Caki2 (cell line): ENCODE data around the gene SPINK1. TPM values are rescaled to one million over a fixed set of nuclear protein-coding genes. Genes with fewer than 3 reads are reported as not detected.
A peak's percentile ranks its signal among the peaks of the same experiment; 100 is the strongest.
"Not testable (repeated sequence)": the region's sequence is repeated elsewhere in the genome, so short reads cannot be mapped to it uniquely, and the experiment has no call there.

Source experiments
- DNase-seq: peaks from one replicate; pipeline ENCODE4 v3.0.0-alpha.2; 2015; ENCODE audit warnings: low read depth
- in situ Hi-C: cut with HindIII; loops from 2 replicates; pipeline ENCODE4 v1.10.0; 2016; ENCODE audit warnings: low sequenced_read_pairs, low pct_unique_long_range_greater_than_20kb, mixed read lengths
- total RNA-seq: library from RNA; depleted of rRNA; stranded (reverse); fragments of >200 nt; shearing (Covaris generic); gene quantifications from 2 replicates; pipeline ENCODE4 v1.2.3, GENCODE V29; 2014; ENCODE audit warnings: low replicate concordance

Gene SPINK1
- total RNA-seq, 1 experiment from 2014 or later = not detected

DNA sequence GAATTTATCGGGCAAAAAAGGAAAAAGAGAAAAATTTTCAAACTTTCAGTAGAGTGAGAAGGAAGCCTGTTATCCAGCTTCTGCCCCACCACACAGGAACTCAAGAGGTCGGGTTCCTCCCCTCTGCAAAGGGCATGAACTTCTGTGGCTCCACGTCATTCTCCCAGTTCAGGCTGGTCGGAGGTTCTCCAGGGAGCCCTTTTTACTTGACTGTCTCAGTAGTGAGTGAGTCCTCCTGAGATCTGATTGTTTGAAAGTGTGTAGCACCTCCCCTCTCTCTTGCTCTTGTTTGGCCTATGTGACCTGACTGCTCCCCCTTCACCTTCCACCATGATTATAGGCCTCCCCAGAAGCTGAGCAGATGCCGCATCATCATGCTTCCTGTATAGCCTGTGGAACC is 9.7 kb downstream of the SPINK1 start:
- in situ Hi-C loops = no loop called here

DNA sequence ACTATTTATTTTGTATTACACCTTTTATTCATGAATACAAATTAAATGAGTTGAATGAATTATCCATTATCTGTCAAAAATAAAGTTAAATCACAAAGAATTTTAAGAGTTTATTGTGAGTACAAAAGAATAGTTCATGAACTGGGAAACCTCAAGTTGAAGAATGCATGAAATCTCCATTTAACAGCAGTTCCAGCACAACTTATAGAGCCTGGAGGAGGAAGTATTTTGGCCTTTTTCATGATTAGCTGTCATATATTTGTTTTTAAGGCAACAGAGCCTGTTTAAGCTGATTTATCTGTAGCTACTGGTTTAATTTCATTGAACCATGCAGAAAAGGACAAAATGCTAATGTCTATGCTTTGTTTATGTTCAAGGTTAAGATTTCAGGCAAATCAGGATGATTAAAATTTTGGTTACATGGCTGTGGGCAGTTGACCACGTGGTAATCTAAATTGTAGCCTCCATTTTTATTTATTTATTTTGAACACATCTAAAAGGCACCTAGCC is 12.2 kb downstream of the SPINK1 start:
- in situ Hi-C loops = no loop called here
- DNase-seq = no peak

More for the DNA sequence above, 9.7 kb downstream of the SPINK1 start:
- DNase-seq = no peak

DNA sequence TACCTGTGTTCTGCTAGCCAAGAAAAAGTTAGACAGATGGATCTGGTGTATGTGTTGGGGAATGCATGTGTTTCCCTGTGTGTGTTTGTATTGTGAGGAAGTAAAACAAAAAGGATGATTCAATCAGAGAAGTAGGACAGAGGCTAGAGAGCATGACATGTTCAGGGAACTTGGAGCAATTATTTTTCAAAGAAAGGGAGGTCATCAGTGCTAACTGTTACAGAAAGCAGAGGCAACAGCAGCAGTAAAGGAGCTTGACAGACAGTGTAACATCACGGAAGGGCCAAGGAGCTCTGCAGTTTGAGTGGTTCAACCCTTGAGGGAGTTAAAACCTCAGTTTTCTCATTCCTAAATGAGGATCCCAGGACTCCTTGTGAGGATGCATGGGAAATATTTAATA is 13.2 kb downstream of the SPINK1 start:
- DNase-seq = no peak
- in situ Hi-C loops = no loop called here

DNA sequence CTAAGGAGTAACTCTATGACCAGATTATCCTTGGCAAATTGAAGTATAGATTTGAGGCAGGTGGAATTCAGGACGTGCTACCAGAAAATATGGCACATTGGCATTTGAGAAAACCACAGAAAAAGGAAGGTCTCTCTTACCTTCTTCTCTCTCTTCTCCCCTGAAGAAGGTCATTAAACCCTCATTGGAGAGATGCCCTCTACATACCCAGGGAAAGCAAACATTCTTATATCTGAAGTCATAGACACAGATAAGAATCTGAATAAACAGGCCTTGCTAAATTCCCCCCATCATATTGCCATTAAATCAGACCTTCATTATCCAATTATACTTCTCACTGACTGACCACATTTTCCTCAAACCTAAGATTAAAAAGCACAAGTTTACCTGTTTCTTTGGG is 17.8 kb downstream of the SPINK1 start:
- in situ Hi-C loops = no loop called here
- DNase-seq = peak; percentile 8

DNA sequence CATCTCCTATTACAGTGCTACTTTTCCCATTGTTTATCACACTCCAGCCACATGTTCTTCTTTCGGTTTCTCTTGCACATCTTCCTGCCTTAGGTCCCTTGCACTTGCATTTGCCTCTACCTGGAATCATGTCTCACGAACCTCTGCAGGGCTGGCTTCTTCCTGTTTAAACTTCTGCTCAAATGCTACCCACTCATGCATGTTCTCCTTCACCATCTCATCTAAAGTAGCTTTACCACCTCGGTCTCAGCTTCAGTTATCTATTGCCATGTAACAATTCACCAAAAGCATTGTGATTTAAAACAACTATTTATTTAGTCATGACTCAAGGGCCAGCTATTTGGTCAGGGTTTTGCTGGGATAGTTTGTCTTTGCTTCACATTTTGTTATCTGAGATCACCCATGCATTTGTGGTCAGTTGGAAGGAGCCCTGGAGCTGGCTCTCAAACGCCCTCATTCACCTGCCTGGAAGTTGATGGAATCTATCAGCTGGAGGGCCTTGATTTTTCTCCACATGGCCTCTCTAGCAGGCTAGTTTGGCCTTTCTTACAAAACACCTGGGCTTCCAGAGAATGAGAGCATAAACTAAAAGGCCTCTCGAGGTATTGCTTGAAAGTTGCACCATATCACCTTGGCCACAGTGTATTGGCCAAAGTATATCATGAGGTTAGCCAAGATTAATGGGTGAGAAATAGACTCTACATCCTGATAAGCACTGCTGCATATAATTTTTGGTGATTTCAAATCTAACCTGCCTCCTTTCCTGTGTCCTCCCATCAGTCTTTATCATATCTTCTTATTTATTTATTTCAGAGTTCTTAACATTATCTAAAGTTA is 21.4 kb downstream of the SPINK1 start:
- peak; percentile 72 for DNase-seq
- in situ Hi-C loops = no loop called here

DNA sequence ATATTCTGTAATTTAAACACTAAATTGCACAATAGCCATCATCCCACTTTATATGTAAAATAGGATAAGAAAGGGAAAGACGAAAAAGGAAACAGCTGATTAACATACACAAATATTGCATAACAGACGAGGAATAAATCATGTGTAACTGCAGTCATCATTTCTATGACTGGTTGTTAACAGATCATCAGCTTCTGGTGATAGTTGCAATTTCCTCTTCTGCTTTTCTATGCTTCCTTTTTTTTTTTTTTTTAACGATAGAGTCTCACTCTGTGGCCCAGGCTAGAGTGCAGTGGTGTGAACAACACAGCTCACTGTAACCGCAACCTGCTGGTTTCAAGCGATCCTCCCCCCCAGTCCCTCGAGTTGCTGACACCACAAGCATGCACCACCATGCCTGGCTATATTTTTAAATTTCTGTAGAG is 26.4 kb downstream of the SPINK1 start:
- in situ Hi-C loops = no loop called here

DNA sequence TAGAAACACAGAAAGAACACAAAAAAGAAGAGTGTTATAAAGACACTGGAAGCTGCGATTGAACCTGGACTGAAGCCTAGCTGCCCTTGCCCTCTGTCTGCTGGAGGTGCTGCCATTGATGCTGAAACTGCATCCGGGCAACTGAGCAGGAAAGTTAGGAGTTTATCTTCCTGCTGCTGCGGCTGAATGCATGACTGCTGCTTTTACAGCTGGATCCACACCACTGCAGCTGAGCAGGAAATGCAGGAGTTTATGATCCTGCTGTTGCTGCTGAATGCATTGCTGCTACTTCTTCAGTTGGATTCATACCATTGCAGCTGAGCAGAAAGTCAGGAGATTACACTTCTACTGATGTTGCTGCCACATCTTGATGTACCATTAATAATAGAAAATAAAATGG is 27.1 kb downstream of the SPINK1 start:
- DNase-seq = peak; percentile 10
- in situ Hi-C loops = no loop called here

More for the DNA sequence above, 26.4 kb downstream of the SPINK1 start:
- DNase-seq = no peak

DNA sequence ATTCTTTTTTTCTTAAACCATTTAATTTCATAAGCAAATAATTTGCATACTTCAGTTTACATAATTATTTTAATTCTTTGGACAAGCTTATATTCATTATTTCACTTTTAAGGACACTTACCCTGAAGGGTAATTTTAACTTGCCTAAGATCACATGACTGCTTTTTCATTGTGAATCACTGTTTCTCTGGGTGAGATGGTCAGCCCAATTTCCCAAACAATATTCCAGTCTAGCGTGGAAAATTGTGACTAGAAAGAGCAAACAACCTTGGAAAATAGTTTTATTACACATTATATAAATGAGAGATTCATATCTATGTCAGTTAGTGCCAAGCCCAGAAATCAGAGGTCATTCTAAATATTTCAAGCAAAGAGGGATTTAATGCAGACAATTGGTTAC is 27.5 kb downstream of the SPINK1 start:
- in situ Hi-C loops = no loop called here
- DNase-seq = no peak

DNA sequence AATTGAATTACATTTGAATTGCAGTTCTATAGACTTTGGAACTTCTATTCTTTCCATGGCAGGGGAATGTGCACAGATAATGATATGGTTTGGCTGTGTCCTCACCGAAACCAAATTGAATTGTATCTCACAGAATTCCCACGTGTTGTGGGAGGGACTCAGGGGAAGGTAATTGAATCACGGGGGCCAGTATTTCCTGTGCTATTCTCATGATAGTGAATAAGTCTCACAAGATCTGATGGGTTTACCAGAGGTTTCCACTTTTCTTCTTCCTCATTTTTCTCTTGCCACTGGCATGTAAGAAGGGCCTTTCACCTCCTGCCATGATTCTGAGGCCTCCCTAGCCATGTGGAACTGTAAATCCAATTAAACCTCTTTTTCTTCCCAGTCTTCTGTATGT is 28.3 kb downstream of the SPINK1 start:
- in situ Hi-C loops, DNase-seq: not testable (repeated sequence)

DNA sequence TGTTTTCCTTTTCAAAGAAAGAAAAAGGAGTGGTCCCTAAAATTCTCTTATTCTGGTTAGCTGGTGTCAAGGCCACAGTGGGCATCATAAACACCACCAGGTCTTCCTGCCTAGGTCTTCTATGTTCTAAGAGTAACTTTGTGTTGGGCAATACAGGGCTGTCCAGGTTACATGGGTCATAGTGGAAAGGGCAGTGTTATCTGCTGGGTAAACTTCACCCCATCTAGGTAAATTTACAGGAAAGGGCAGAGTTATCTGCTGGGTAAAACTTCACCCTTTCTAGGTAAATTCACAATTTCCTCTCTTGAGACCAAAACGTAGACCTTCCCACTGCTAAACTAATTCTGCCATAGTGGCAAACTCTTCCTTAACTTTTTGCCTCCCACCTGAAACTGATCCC is 30.0 kb downstream of the SPINK1 start:
- DNase-seq = no peak
- in situ Hi-C loops = no loop called here

DNA sequence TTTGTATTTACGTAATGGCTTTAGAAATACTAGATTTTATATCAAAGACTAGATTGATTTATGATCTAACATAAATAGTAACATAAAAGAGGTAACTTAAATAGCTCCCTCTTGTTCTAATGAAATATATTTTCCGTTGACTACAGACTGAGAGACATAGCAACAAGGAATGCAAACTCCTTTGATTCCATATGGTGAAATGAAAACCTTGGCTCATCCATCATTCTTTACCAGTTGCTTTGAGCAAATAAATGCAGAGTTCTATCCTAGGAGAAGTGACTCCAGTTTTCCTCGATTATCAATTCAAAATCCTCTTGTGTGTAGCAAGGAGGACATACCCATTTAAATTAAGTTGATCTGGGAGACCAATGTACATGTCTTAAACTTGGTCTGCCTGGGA is 31.0 kb downstream of the SPINK1 start:
- DNase-seq = no peak
- in situ Hi-C loops = no loop called here

DNA sequence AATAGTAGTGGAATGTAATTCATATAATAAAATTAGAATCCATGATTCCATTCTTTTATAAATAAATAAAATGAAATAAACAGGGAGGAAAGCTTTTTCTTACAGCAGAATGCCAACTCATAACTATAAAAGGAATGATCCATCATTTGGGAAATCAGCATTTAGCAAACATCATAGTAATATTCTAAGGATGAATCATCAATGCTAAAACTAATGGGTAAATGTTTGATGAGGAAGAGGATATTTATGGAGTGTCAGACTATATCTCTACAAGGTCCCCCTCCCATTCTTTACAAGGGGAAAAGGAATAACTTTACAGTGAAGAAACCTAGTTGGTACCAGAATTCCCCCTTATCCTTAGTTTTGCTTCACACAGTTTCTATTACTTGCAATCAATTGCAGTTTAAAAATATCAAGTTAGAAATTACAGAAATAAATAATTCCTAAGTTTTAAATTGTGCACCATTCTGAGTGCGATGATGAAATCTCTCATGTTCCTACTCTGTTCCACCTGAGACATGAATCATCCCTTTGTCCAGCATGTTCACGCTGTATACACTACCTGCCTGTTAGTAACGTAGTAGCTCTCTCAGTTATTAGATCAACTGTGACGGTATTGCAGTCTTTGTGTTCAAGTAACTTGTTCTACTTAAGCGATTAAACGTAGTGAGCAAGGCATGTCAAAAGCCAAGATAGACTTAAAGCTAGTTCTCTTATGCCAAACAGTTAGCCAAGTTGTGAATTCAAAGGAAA is 34.7 kb downstream of the SPINK1 start:
- in situ Hi-C loops = no loop called here

DNA sequence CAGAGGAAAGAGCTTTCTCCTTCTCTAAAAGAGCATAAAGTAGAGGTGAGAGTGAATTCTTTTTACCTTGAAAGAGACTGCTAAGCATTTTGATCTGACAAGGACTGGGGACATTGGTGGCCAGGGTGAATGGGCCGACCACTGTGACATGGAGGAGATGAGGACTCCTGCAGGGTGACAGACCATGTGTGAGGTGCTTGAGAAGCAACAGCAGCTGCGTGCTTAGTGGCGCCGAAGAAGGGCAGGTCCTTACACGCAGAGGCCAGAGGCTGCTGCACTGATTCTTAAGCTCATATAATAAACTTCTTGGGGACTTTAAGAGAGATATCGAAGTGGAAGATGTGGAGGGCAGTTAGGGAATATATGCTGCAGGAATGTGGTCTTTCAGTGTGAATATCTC is 40.3 kb downstream of the SPINK1 start:
- DNase-seq = no peak
- in situ Hi-C loops = no loop called here

More for the DNA sequence above, 34.7 kb downstream of the SPINK1 start:
- DNase-seq = no peak

DNA sequence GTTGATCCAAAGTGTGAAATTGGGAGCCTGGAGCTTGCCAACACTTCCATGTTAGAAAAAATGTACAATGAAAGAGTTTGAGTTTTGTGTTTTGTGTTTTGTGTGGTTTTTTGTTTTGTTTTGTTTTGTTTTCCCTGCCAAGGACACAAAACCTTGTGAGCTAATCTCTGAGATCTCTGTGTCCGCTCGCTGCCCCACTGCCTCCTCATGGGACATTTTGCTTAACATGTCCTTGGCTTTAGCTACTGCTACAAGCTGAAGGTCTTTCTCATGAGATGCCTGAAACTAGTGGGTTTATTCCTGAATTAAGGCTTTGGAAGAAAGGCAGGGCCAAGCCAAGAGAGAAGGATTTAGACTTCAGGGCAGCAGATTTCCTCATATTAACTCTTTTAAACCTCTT is 41.7 kb downstream of the SPINK1 start:
- DNase-seq = no peak
- in situ Hi-C loops = no loop called here

DNA sequence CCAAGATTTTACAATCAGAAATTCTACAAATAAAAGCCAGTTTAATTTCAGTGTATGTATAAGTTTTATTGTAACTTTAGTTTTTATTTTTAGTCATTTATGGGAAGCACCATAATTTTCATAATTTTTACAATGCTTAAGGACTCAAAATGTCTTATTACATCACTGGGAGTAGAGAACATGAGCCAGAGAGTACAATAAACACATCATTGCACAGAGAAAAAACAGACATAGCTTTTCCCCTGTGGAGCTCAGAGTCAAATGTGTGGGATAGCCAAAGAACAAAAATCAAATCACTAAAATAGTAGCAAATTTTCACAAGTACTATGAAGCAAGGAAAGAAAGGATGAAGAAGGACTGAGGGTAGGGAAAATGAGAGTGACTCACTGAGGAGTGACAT is 43.4 kb downstream of the SPINK1 start:
- in situ Hi-C loops = no loop called here
- no peak for DNase-seq

DNA sequence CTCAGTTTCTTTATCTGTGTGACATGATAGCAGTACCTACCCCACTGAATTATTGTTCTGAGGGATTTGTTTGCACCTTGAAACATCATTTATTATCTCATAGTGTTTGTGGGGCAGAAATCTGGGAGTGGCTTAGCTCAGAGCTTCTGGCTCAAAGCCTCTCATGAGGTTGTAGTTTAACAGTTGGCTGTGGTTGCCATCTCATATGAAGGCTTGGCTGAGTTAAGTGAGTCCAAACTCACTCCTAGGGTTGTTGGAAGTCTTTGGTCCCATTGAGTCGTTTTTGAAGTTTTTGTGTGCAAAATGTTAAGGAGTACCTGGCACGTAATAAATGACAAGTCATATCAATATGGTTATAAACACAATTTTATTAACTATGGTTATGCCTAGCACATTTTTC is 45.3 kb downstream of the SPINK1 start:
- in situ Hi-C loops = no loop called here

DNA sequence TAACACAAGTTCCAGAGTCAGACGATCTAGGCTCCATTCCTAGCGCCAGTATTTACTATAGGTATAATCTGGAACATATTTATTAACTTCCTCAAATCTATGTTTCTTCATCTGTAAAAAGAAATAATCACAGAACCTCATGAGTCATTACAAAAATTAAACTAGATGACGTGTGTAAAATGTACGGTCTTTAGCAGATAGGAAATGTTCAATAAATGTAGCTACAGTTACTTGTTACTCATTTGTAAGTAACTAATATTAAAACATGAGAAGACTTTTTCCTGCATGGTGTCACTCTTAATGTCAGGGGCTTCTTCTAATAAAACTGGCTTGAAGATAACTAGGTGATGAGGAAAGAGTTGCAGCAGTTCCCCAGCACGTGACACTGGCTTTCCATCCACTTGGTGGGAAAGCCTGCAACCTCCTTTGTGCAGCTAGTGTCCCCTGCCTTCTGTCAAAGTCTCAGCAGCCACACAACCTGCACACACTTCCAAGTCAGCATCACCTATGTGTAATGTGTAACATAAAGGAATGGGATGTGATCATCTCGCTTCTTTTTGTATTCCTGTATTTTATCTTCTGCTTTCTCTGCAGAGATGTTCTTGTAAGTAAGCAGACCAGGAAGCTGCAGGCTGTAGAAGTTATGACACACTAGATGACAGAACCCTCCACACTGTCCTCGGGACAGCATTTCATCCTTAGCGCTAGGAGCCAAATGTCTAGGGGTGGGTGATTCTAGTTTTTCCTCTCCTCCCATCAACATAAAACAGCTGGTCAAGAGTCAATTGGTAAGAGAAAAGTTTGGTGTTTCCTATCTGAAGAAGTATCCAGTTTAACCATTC is 47.1 kb downstream of the SPINK1 start:
- in situ Hi-C loops = no loop called here
- DNase-seq = no peak

More for the DNA sequence above, 45.3 kb downstream of the SPINK1 start:
- DNase-seq = no peak
